PFSK-1 (cell line): ENCODE data around the gene TP53TG5.

Experiments used
- FOXP2 ChIP-seq: optimal IDR thresholded peaks from 2 replicates; pipeline ENCODE3; 2011; ENCODE audit warnings: borderline replicate concordance, control low read depth, inconsistent platforms; ENCODE audit not compliant: insufficient read depth; ENCODE audit errors: extremely low read length, extremely low read depth
- POLR2AphosphoS5 ChIP-seq: IDR thresholded peaks from 2 replicates; pipeline ENCODE4 v1.6.1; 2012; ENCODE audit warnings: low read depth, mild to moderate bottlenecking, control low read depth, low read length, moderate library complexity
- SIN3A ChIP-seq: IDR thresholded peaks from 2 replicates; pipeline ENCODE4 v1.6.1; 2012; ENCODE audit warnings: mild to moderate bottlenecking, low read length, moderate library complexity, borderline replicate concordance; ENCODE audit not compliant: insufficient read depth
- TAF1 ChIP-seq: IDR thresholded peaks from 2 replicates; pipeline ENCODE4 v1.6.1; 2012; ENCODE audit warnings: low read length, control low read depth, borderline replicate concordance; ENCODE audit not compliant: insufficient read depth
- TF ChIP-seq, protein P1 (sequence below), 2 experiments: IDR thresholded peaks; 2 replicates each; pipeline versions ENCODE4 v1.6.1 to v1.8.0; 2011 to 2012; ENCODE audit warnings: low read depth in 2 of 2, low read length in 2 of 2, control low read depth in 1 of 2, inconsistent platforms in 1 of 2, mild to moderate bottlenecking in 1 of 2, moderate library complexity in 1 of 2; ENCODE audit not compliant: insufficient read depth in 1 of 2

The TP53TG5 gene

DNA sequence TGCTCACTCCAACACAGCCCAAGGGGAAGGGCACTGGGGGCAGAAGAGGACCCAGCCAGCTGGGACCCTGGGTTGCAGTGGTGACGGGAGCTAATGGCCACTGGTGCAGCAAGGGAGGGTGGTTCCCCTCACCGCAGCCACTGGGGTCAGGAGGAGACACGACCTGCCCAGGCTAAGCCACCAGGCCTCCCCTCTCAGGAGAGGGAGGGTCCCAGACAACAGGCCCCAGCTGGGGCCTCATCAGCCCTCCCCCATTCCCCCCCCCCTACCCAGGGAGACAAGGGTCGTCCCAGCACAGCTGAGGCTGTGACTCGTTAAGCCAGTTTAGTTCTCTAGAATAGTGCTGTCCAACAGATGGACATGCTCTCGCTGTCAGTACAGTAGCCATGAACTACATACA is 52.8 kb downstream of the TP53TG5 start:
- no peak for TF ChIP-seq SIN3A
- TF ChIP-seq POLR2AphosphoS5 = no peak

- TF ChIP-seq TAF1 = no peak
- no peak for TF ChIP-seq SIN3A
- TF ChIP-seq, protein P1, sequence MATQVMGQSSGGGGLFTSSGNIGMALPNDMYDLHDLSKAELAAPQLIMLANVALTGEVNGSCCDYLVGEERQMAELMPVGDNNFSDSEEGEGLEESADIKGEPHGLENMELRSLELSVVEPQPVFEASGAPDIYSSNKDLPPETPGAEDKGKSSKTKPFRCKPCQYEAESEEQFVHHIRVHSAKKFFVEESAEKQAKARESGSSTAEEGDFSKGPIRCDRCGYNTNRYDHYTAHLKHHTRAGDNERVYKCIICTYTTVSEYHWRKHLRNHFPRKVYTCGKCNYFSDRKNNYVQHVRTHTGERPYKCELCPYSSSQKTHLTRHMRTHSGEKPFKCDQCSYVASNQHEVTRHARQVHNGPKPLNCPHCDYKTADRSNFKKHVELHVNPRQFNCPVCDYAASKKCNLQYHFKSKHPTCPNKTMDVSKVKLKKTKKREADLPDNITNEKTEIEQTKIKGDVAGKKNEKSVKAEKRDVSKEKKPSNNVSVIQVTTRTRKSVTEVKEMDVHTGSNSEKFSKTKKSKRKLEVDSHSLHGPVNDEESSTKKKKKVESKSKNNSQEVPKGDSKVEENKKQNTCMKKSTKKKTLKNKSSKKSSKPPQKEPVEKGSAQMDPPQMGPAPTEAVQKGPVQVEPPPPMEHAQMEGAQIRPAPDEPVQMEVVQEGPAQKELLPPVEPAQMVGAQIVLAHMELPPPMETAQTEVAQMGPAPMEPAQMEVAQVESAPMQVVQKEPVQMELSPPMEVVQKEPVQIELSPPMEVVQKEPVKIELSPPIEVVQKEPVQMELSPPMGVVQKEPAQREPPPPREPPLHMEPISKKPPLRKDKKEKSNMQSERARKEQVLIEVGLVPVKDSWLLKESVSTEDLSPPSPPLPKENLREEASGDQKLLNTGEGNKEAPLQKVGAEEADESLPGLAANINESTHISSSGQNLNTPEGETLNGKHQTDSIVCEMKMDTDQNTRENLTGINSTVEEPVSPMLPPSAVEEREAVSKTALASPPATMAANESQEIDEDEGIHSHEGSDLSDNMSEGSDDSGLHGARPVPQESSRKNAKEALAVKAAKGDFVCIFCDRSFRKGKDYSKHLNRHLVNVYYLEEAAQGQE (IDR thresholded peaks at IDR 0.05; ENCODE audit: insufficient read depth in 1 of 2, low read depth in 2 of 2, low read length in 2 of 2) = no peak
- TF ChIP-seq POLR2AphosphoS5 = no peak
- TF ChIP-seq FOXP2 = no peak
Measured at GRCh38 chr20:45323731-45324130, 54.4 kb downstream of the TP53TG5 start.

GRCh38 chr20:45322952-45323383 is 55.2 kb downstream of the TP53TG5 start:
- TF ChIP-seq, protein P1 (IDR thresholded peaks at IDR 0.05; ENCODE audit: insufficient read depth in 1 of 2, low read depth in 2 of 2, low read length in 2 of 2) = no peak
- TF ChIP-seq FOXP2 (no peak), POLR2AphosphoS5 (no peak), SIN3A (no peak), TAF1 (no peak)
